WTC11 (cell line): Measurements from ENCODE around the gene RANBP10. TPM values are rescaled to one million over a fixed set of nuclear protein-coding genes. Genes with fewer than 3 reads are reported as not detected.

Experiments
- ATAC-seq: fragments of 200-7000 bp; cut with Tn5 transposase; 2 replicates; pipeline ENCODE4 v1.10.0; 2021; ENCODE audit warnings: mild to moderate bottlenecking, moderate library complexity
- CTCF ChIA-PET: fragments of 300-600 bp; sonication (Branson Sonifier 250); formaldehyde crosslinking; loops from one replicate; lab custom pipeline; 2021; ENCODE audit warnings: antibody characterized with exemption; lab: Charles Lee
- POLR2A ChIA-PET: fragments of 350-600 bp; sonication (Branson Sonifier 250); formaldehyde crosslinking; loops from one replicate; lab custom pipeline; 2021; ENCODE audit warnings: antibody characterized with exemption; lab: Charles Lee
- DNase-seq: peaks from one replicate; pipeline ENCODE4 v3.0.0; 2021; ENCODE audit warnings: low spot score
- H3K27ac Mint-ChIP-seq: 2 replicates; pipeline ENCODE4 v1.8.0; 2021; ENCODE audit warnings: mixed read lengths
- H3K27me3 Mint-ChIP-seq: 2 replicates; pipeline ENCODE4 v1.8.0; 2021; ENCODE audit warnings: low read depth, mild to moderate bottlenecking, moderate library complexity, mixed read lengths
- H3K36me3 Mint-ChIP-seq: 2 replicates; pipeline ENCODE4 v1.8.0; 2021; ENCODE audit warnings: mixed read lengths
- H3K4me1 Mint-ChIP-seq: 2 replicates; pipeline ENCODE4 v1.8.0; 2022; ENCODE audit warnings: mixed read lengths
- H3K4me3 Mint-ChIP-seq: 2 replicates; pipeline ENCODE4 v1.8.0; 2021; ENCODE audit warnings: mild to moderate bottlenecking, moderate library complexity, mixed read lengths
- H3K9me3 Mint-ChIP-seq: 2 replicates; pipeline ENCODE4 v1.8.0; 2021; ENCODE audit warnings: mixed read lengths
- CREB1 ChIP-seq: sonication (generic); formaldehyde crosslinking; IDR thresholded peaks from 2 replicates; pipeline ENCODE4 v1.8.0; 2023; ENCODE audit warnings: mild to moderate bottlenecking, missing genetic modification reagents
- ELF4 ChIP-seq: sonication (generic); formaldehyde crosslinking; IDR thresholded peaks from 2 replicates; pipeline ENCODE4 v1.8.1; 2022; ENCODE audit warnings: low read depth, mild to moderate bottlenecking, moderate library complexity, missing genetic modification reagents
- ESRRA ChIP-seq: sonication (generic); formaldehyde crosslinking; IDR thresholded peaks from 2 replicates; pipeline ENCODE4 v1.8.1; 2022; ENCODE audit warnings: mild to moderate bottlenecking, missing genetic modification reagents, borderline replicate concordance
- FOXP1 ChIP-seq: sonication (generic); formaldehyde crosslinking; IDR thresholded peaks from 2 replicates; pipeline ENCODE4 v1.8.0; 2022; ENCODE audit warnings: missing genetic modification reagents, mild to moderate bottlenecking, moderate library complexity, borderline replicate concordance
- HMGA2 ChIP-seq: fragments of 250-450 bp; sonication (Bioruptor Pico); IDR thresholded peaks from 2 replicates; pipeline ENCODE4 v1.4.0; 2021; ENCODE audit warnings: mild to moderate bottlenecking, moderate library complexity
- MYBL2 ChIP-seq: sonication (generic); formaldehyde crosslinking; IDR thresholded peaks from 2 replicates; pipeline ENCODE4 v1.8.1; 2023; ENCODE audit warnings: mild to moderate bottlenecking, moderate library complexity, missing genetic modification reagents
- NFATC4 ChIP-seq: fragments of 250-450 bp; sonication (Bioruptor Pico); IDR thresholded peaks from 2 replicates; pipeline ENCODE4 v1.9.0; 2021; ENCODE audit warnings: mild to moderate bottlenecking
- NFE2L1 ChIP-seq: sonication (generic); formaldehyde crosslinking; IDR thresholded peaks from 2 replicates; pipeline ENCODE4 v1.8.1; 2023; ENCODE audit warnings: missing genetic modification reagents
- PRRX2 ChIP-seq: fragments of 250-450 bp; sonication (Bioruptor Pico); IDR thresholded peaks from 2 replicates; pipeline ENCODE4 v1.8.0; 2021; ENCODE audit warnings: mild to moderate bottlenecking
- SOX15 ChIP-seq: fragments of 250-450 bp; sonication (Bioruptor Pico); IDR thresholded peaks from 2 replicates; pipeline ENCODE4 v1.9.0; 2021; ENCODE audit warnings: mild to moderate bottlenecking
- ZNF121 ChIP-seq: sonication (generic); formaldehyde crosslinking; IDR thresholded peaks from 2 replicates; pipeline ENCODE4 v1.8.0; 2023; ENCODE audit warnings: missing genetic modification reagents
- ZNF416 ChIP-seq: fragments of 250-450 bp; sonication (Bioruptor Pico); IDR thresholded peaks from 2 replicates; pipeline ENCODE4 v1.9.0; 2021; ENCODE audit warnings: mild to moderate bottlenecking, inconsistent platforms
- ZNF671 ChIP-seq: fragments of 250-450 bp; sonication (Bioruptor Pico); IDR thresholded peaks from 2 replicates; pipeline ENCODE4 v1.8.0; 2021; ENCODE audit warnings: mild to moderate bottlenecking
- total RNA-seq: library from RNA; stranded (reverse); gene quantifications from 3 replicates; pipeline ENCODE4 v1.2.3, GENCODE V29; 2021
- TF ChIP-seq, protein P1 (sequence below): sonication (generic); formaldehyde crosslinking; IDR thresholded peaks from 2 replicates; pipeline ENCODE4 v1.8.1; 2022; ENCODE audit warnings: low read depth, missing genetic modification reagents, borderline replicate concordance
- TF ChIP-seq, protein P2 (sequence below): sonication (generic); formaldehyde crosslinking; IDR thresholded peaks from 2 replicates; pipeline ENCODE4 v1.8.0; 2022; ENCODE audit warnings: missing genetic modification reagents
- TF ChIP-seq, protein P3 (sequence below): fragments of 250-450 bp; sonication (Bioruptor Pico); IDR thresholded peaks from 2 replicates; pipeline ENCODE4 v1.9.0; 2021; ENCODE audit warnings: mild to moderate bottlenecking
- TF ChIP-seq, protein P4 (sequence below): fragments of 200-600 bp; IDR thresholded peaks from 2 replicates; pipeline ENCODE4 v1.8.0; 2022; ENCODE audit warnings: antibody characterized with exemption
- TF ChIP-seq, protein P5 (sequence below): sonication (generic); formaldehyde crosslinking; IDR thresholded peaks from 2 replicates; pipeline ENCODE4 v1.8.1; 2023; ENCODE audit warnings: mild to moderate bottlenecking, missing genetic modification reagents

Gene RANBP10
- total RNA-seq, 1 experiment from 2014 or later: 14.0 TPM

DNA sequence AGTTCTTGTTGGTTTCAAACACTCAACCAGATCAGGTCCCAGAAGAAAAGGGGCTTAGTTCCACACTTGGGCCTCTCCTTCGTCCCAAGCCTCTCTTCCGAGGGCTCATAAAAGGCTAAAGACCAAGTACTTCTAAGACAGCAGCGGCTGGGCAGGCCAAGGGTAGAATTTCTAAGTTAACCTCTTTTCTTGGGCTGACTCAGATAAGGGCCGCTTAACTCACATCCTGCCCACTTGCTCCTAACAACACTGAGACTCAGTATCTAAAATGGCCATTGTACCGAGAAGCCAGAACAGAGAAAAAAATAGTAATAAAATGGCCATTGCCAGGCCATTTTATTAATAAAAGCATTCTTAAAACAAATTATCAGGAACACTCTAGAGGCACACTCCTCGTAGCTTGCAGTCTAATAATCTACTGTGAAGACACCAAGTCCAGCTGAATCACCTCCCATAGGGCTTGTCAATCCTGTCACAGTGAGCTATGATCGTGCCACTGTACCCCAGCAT, 42.1 kb downstream of the RANBP10 start:
- Mint-ChIP-seq H3K4me1 (no peaks in the 10 kb centered on the region), H3K27me3 (no peaks in the 10 kb centered on the region), H3K9me3 (no peaks in the 10 kb centered on the region), H3K4me3 (no peak overlapping the region), H3K27ac (no peak overlapping the region), H3K36me3 (no peaks in the 10 kb centered on the region)
- DNase-seq (no peak), ATAC-seq (no peak)
- POLR2A ChIA-PET: no interaction called here
- CTCF ChIA-PET: no interaction called here
- TF ChIP-seq ZNF416 (CRISPR knock-in tag) (no peak), PRRX2 (no peak), FOXP1 (CRISPR knock-in tag) (no peak), ZNF121 (CRISPR knock-in tag) (no peak), ESRRA (CRISPR knock-in tag) (no peak)

DNA sequence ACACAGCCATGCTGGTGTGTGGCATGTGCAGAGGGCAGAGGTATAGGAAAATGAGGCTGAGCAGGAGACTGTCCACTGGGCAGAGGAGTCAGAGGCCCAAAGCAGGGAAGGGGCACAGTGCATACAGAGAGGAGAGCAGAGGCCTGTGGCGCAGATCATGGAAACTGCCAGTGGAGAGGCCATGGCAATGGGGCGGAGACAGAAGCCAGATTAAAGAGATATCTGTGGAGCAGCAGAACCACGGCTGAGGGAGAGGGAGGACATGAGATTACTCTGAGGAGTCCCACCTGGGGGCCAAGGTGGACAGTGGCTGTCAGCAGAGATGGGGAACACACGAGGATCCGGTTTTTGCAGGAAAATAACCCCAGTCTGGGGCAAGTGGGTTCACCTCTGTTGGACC, 43.3 kb downstream of the RANBP10 start:
- peak overlapping the region; percentile 2 for H3K27ac Mint-ChIP-seq
- H3K9me3 Mint-ChIP-seq: no peaks in the 10 kb centered on the region
- DNase-seq (no peak), ATAC-seq (no peak)
- no peaks in the 10 kb centered on the region for H3K36me3 Mint-ChIP-seq
- TF ChIP-seq HMGA2 (no peak), NFE2L1 (CRISPR knock-in tag) (no peak), ELF4 (CRISPR knock-in tag) (no peak), SOX15 (CRISPR knock-in tag) (no peak), ZNF671 (no peak), CREB1 (CRISPR knock-in tag) (no peak), FOXP1 (CRISPR knock-in tag) (no peak), NFATC4 (CRISPR knock-in tag) (no peak), MYBL2 (CRISPR knock-in tag) (no peak)
- TF ChIP-seq, protein P1, sequence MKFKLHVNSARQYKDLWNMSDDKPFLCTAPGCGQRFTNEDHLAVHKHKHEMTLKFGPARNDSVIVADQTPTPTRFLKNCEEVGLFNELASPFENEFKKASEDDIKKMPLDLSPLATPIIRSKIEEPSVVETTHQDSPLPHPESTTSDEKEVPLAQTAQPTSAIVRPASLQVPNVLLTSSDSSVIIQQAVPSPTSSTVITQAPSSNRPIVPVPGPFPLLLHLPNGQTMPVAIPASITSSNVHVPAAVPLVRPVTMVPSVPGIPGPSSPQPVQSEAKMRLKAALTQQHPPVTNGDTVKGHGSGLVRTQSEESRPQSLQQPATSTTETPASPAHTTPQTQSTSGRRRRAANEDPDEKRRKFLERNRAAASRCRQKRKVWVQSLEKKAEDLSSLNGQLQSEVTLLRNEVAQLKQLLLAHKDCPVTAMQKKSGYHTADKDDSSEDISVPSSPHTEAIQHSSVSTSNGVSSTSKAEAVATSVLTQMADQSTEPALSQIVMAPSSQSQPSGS (CRISPR knock-in tag): no peak
- TF ChIP-seq, protein P2, sequence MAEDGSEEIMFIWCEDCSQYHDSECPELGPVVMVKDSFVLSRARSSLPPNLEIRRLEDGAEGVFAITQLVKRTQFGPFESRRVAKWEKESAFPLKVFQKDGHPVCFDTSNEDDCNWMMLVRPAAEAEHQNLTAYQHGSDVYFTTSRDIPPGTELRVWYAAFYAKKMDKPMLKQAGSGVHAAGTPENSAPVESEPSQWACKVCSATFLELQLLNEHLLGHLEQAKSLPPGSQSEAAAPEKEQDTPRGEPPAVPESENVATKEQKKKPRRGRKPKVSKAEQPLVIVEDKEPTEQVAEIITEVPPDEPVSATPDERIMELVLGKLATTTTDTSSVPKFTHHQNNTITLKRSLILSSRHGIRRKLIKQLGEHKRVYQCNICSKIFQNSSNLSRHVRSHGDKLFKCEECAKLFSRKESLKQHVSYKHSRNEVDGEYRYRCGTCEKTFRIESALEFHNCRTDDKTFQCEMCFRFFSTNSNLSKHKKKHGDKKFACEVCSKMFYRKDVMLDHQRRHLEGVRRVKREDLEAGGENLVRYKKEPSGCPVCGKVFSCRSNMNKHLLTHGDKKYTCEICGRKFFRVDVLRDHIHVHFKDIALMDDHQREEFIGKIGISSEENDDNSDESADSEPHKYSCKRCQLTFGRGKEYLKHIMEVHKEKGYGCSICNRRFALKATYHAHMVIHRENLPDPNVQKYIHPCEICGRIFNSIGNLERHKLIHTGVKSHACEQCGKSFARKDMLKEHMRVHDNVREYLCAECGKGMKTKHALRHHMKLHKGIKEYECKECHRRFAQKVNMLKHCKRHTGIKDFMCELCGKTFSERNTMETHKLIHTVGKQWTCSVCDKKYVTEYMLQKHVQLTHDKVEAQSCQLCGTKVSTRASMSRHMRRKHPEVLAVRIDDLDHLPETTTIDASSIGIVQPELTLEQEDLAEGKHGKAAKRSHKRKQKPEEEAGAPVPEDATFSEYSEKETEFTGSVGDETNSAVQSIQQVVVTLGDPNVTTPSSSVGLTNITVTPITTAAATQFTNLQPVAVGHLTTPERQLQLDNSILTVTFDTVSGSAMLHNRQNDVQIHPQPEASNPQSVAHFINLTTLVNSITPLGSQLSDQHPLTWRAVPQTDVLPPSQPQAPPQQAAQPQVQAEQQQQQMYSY (CRISPR knock-in tag): no peak
- TF ChIP-seq, protein P3, sequence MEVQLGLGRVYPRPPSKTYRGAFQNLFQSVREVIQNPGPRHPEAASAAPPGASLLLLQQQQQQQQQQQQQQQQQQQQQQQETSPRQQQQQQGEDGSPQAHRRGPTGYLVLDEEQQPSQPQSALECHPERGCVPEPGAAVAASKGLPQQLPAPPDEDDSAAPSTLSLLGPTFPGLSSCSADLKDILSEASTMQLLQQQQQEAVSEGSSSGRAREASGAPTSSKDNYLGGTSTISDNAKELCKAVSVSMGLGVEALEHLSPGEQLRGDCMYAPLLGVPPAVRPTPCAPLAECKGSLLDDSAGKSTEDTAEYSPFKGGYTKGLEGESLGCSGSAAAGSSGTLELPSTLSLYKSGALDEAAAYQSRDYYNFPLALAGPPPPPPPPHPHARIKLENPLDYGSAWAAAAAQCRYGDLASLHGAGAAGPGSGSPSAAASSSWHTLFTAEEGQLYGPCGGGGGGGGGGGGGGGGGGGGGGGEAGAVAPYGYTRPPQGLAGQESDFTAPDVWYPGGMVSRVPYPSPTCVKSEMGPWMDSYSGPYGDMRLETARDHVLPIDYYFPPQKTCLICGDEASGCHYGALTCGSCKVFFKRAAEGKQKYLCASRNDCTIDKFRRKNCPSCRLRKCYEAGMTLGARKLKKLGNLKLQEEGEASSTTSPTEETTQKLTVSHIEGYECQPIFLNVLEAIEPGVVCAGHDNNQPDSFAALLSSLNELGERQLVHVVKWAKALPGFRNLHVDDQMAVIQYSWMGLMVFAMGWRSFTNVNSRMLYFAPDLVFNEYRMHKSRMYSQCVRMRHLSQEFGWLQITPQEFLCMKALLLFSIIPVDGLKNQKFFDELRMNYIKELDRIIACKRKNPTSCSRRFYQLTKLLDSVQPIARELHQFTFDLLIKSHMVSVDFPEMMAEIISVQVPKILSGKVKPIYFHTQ: no peak
- TF ChIP-seq, protein P4, sequence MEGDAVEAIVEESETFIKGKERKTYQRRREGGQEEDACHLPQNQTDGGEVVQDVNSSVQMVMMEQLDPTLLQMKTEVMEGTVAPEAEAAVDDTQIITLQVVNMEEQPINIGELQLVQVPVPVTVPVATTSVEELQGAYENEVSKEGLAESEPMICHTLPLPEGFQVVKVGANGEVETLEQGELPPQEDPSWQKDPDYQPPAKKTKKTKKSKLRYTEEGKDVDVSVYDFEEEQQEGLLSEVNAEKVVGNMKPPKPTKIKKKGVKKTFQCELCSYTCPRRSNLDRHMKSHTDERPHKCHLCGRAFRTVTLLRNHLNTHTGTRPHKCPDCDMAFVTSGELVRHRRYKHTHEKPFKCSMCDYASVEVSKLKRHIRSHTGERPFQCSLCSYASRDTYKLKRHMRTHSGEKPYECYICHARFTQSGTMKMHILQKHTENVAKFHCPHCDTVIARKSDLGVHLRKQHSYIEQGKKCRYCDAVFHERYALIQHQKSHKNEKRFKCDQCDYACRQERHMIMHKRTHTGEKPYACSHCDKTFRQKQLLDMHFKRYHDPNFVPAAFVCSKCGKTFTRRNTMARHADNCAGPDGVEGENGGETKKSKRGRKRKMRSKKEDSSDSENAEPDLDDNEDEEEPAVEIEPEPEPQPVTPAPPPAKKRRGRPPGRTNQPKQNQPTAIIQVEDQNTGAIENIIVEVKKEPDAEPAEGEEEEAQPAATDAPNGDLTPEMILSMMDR: no peak
- TF ChIP-seq, protein P5, sequence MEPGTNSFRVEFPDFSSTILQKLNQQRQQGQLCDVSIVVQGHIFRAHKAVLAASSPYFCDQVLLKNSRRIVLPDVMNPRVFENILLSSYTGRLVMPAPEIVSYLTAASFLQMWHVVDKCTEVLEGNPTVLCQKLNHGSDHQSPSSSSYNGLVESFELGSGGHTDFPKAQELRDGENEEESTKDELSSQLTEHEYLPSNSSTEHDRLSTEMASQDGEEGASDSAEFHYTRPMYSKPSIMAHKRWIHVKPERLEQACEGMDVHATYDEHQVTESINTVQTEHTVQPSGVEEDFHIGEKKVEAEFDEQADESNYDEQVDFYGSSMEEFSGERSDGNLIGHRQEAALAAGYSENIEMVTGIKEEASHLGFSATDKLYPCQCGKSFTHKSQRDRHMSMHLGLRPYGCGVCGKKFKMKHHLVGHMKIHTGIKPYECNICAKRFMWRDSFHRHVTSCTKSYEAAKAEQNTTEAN: no peak
- TF ChIP-seq, all 79 proteins: peak for 0
- H3K4me1 Mint-ChIP-seq: no peaks in the 10 kb centered on the region
- no peaks in the 10 kb centered on the region for H3K27me3 Mint-ChIP-seq
- no peak overlapping the region for H3K4me3 Mint-ChIP-seq
- CTCF ChIA-PET: no interaction called here
- POLR2A ChIA-PET: no interaction called here
